Calu3 (cell line): ENCODE measurements around the gene S100A7A. TPM values are rescaled to one million over a fixed set of nuclear protein-coding genes. Genes with fewer than 3 reads are reported as not detected.

Source experiments
- BruUV-seq: library from RNA; stranded (reverse); fragments of 400-500 nt; replicated peaks from 2 replicates; lab custom pipeline; 2021; lab: Mats Ljungman, UMichigan
- CTCF ChIA-PET: fragments of 300-600 bp; sonication (Branson Sonifier 250); formaldehyde crosslinking; loops from one replicate; lab custom pipeline; 2022; ENCODE audit warnings: antibody characterized with exemption; lab: Charles Lee
- DNase-seq: peaks from one replicate; pipeline ENCODE4 v3.0.0; 2022
- H3K27ac Mint-ChIP-seq: one replicate; pipeline ENCODE4 v1.8.0; 2022; ENCODE audit warnings: mixed read lengths; ENCODE audit not compliant: unreplicated experiment
- H3K27me3 Mint-ChIP-seq: one replicate; pipeline ENCODE4 v1.8.0; 2022; ENCODE audit warnings: mixed read lengths; ENCODE audit not compliant: unreplicated experiment
- H3K36me3 Mint-ChIP-seq: one replicate; pipeline ENCODE4 v1.8.0; 2022; ENCODE audit warnings: mild to moderate bottlenecking, moderate library complexity, mixed read lengths; ENCODE audit not compliant: insufficient read depth, unreplicated experiment
- H3K4me1 Mint-ChIP-seq: one replicate; pipeline ENCODE4 v1.8.0; 2022; ENCODE audit warnings: mild to moderate bottlenecking, low read depth, mixed read lengths; ENCODE audit not compliant: unreplicated experiment
- H3K4me3 Mint-ChIP-seq: one replicate; pipeline ENCODE4 v1.8.0; 2022; ENCODE audit warnings: mild to moderate bottlenecking, low read depth, moderate library complexity, mixed read lengths; ENCODE audit not compliant: unreplicated experiment
- H3K9me3 Mint-ChIP-seq: one replicate; pipeline ENCODE4 v1.8.0; 2022; ENCODE audit warnings: low read depth, mixed read lengths; ENCODE audit not compliant: unreplicated experiment
- CTCF ChIP-seq: fragments of 200-600 bp; IDR thresholded peaks from one replicate; pipeline ENCODE4 v1.8.0; 2022; ENCODE audit warnings: antibody characterized with exemption; ENCODE audit not compliant: unreplicated experiment
- intact Hi-C: fragments of 100-400 bp; cut with micrococcal nuclease; formaldehyde crosslinking; loops from one replicate; pipeline ENCODE4 v1.10.0; 2022; ENCODE audit not compliant: unreplicated experiment
- total RNA-seq: library from RNA; stranded (reverse); gene quantifications from 2 replicates; pipeline ENCODE4 v1.2.3, GENCODE V29; 2022

S100A7A gene
- total RNA-seq, 1 experiment from 2014 or later = not detected

DNA sequence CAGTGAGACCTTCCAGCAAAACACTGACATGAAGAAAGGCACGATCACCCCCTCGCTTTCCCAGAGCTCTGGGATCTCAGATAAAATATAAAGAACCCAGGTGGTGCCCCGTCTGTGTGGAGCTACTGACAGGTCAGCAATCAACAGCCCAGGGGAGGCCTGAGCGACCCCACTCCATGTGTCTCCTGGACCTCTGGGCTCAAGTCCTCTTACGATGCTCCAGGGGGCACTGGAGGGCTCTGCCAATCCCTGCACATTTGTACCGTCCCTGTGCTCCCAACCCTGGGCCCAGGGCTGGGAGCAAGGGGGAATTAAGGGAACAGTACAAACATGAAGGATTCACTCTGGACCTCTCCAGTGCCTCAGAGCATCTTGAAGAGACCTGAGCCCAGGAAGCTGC lies 12.5 kb downstream of the S100A7A start:
- BruUV-seq = no TSS peak
- CTCF ChIA-PET = interaction anchor here (0.5 kb wide), 1 partner anchor 18 kb away, joined by 5 read pairs; no protein-coding TSS in a partner anchor
- H3K4me1 Mint-ChIP-seq = no peaks in the 10 kb centered on the region
- peaks cover 100% of the 10 kb centered on the region for H3K27me3 Mint-ChIP-seq
- no peaks in the 10 kb centered on the region for H3K9me3 Mint-ChIP-seq
- no peak for DNase-seq
- no peak overlapping the region for H3K27ac Mint-ChIP-seq
- H3K4me3 Mint-ChIP-seq = no peak overlapping the region
- TF ChIP-seq CTCF = no peak
- intact Hi-C loops = no loop called here
- H3K36me3 Mint-ChIP-seq = no peaks in the 10 kb centered on the region

GRCh38 chr1:153429266-153430165 lies 13.2 kb downstream of the S100A7A start:
- no peaks in the 10 kb centered on the region for H3K36me3 Mint-ChIP-seq

GRCh38 chr1:153430166-153430553 lies 13.8 kb downstream of the S100A7A start:
- H3K27ac Mint-ChIP-seq = no peak overlapping the region
- H3K27me3 Mint-ChIP-seq = peaks cover 100% of the 10 kb centered on the region
- no peaks in the 10 kb centered on the region for H3K4me1 Mint-ChIP-seq
- DNase-seq = no peak
- intact Hi-C loops = no loop called here
- no peak overlapping the region for H3K4me3 Mint-ChIP-seq
- no TSS peak for BruUV-seq
- H3K36me3 Mint-ChIP-seq = no peaks in the 10 kb centered on the region
- CTCF ChIA-PET = no interaction called here
- H3K9me3 Mint-ChIP-seq = no peaks in the 10 kb centered on the region
- no peak for TF ChIP-seq CTCF

More at GRCh38 chr1:153429266-153430165, 13.2 kb downstream of the S100A7A start:
- intact Hi-C loops = no loop called here
- Mint-ChIP-seq H3K4me1 (no peaks in the 10 kb centered on the region), H3K9me3 (no peaks in the 10 kb centered on the region), H3K27ac (no peak overlapping the region), H3K4me3 (no peak overlapping the region), H3K27me3 (peaks cover 100% of the 10 kb centered on the region)
- BruUV-seq = no TSS peak
- DNase-seq = no peak
- TF ChIP-seq CTCF = no peak
- CTCF ChIA-PET = no interaction called here

- BruUV-seq = no TSS peak
Measured at GRCh38 chr1:153430561-153430960, 14.2 kb downstream of the S100A7A start.

More at GRCh38 chr1:153430561-153430960, 14.2 kb downstream of the S100A7A start:
- intact Hi-C loops = no loop called here
- CTCF ChIA-PET = no interaction called here
- no peaks in the 10 kb centered on the region for H3K9me3 Mint-ChIP-seq
- no peak for TF ChIP-seq CTCF
- H3K27ac Mint-ChIP-seq = no peak overlapping the region
- H3K27me3 Mint-ChIP-seq = peaks cover 100% of the 10 kb centered on the region
- DNase-seq = no peak
- H3K4me3 Mint-ChIP-seq = no peak overlapping the region
- no peaks in the 10 kb centered on the region for H3K4me1 Mint-ChIP-seq
- no peaks in the 10 kb centered on the region for H3K36me3 Mint-ChIP-seq
